Endothelial cell of umbilical vein (primary cell): ENCODE results near the gene CACNB1. TPM values are rescaled to one million over a fixed set of nuclear protein-coding genes. Genes with fewer than 3 reads are reported as not detected.

Experiments used
- BruUV-seq: library from RNA; stranded (reverse); fragments of 400-500 nt; replicated peaks from 2 replicates; lab custom pipeline; 2021; lab: Mats Ljungman, UMichigan
- CTCF ChIA-PET: fragments of 300-600, 350-600 bp; sonication (Branson Sonifier 250); formaldehyde crosslinking; loops from one replicate; lab custom pipeline; 2021; ENCODE audit warnings: antibody characterized with exemption, inconsistent platforms; lab: Charles Lee
- POLR2A ChIA-PET: fragments of 300-600, 350-600 bp; sonication (Branson Sonifier 250); formaldehyde crosslinking; loops from one replicate; lab custom pipeline; 2021; ENCODE audit warnings: antibody characterized with exemption, inconsistent platforms; lab: Charles Lee
- DNase-seq: peaks from one replicate; pipeline ENCODE4 v3.0.0-alpha.2; 2011; ENCODE audit warnings: low read depth, low spot score
- FAIRE-seq: peaks from 2 replicates; lab custom pipeline; 2011; peaks lifted over from hg19 to GRCh38; lab: Jason Lieb, UNC
- H2AFZ ChIP-seq: 2 replicates; pipeline ENCODE4 v1.6.0; 2012; ENCODE audit warnings: low read depth, low read length, control low read depth, inconsistent platforms
- H3K27ac ChIP-seq: 2 replicates; pipeline ENCODE4 v1.5.1; 2011; ENCODE audit warnings: low read depth, mild to moderate bottlenecking, control low read depth, low read length, moderate library complexity; ENCODE audit not compliant: insufficient read depth
- H3K27me3 ChIP-seq, 2 experiments: 2 replicates each; pipeline versions ENCODE4 v1.6.0 to v1.6.1; 2011; ENCODE audit warnings: low read length in 2 of 2, mixed read lengths in 1 of 2; ENCODE audit not compliant: control insufficient read depth in 2 of 2, insufficient read depth in 2 of 2
- H3K36me3 ChIP-seq, 2 experiments: 2 replicates in 1 of 2; 3 replicates in 1 of 2; pipeline ENCODE4 v1.5.1; 2011; ENCODE audit warnings: low read length in 2 of 2, mild to moderate bottlenecking in 1 of 2, moderate library complexity in 1 of 2; ENCODE audit not compliant: control insufficient read depth in 2 of 2, insufficient read depth in 2 of 2; ENCODE audit errors: extremely low read depth in 1 of 2
- H3K4me1 ChIP-seq: 3 replicates; pipeline ENCODE4 v1.5.1; 2011; ENCODE audit warnings: mild to moderate bottlenecking, low read length; ENCODE audit not compliant: control insufficient read depth, insufficient read depth; ENCODE audit errors: extremely low read depth
- H3K4me2 ChIP-seq: 2 replicates; pipeline ENCODE4 v1.6.1; 2011; ENCODE audit warnings: low read length, control low read depth, mixed read lengths; ENCODE audit not compliant: insufficient read depth
- H3K4me3 ChIP-seq, 3 experiments: fragments of 200-600 bp in 1 of 3; sonication (generic), shearing (Covaris generic) in 1 of 3; replicated peaks in 1 of 3; 2 replicates each; pipeline ENCODE4 v1.5.1; 2011 to 2016; ENCODE audit warnings: control low read depth in 3 of 3, low read length in 3 of 3, mild to moderate bottlenecking in 2 of 3, inconsistent platforms in 1 of 3, low read depth in 1 of 3, moderate library complexity in 1 of 3; ENCODE audit not compliant: insufficient read depth in 1 of 3
- H3K79me2 ChIP-seq: 2 replicates; pipeline ENCODE4 v1.6.0; 2012; ENCODE audit warnings: low read length, inconsistent platforms; ENCODE audit not compliant: control insufficient read depth, insufficient read depth
- H3K9ac ChIP-seq: replicated peaks from 2 replicates; pipeline ENCODE3; 2011; ENCODE audit warnings: low read length, control low read depth; ENCODE audit not compliant: insufficient read depth; ENCODE audit errors: extremely low read depth
- H3K9me1 ChIP-seq: replicated peaks from 3 replicates; pipeline ENCODE4 v1.6.0; 2011; ENCODE audit warnings: mild to moderate bottlenecking, low read length; ENCODE audit not compliant: control insufficient read depth, insufficient read depth; ENCODE audit errors: extremely low read depth
- H3K9me3 ChIP-seq: replicated peaks from 2 replicates; pipeline ENCODE4 v1.5.1; 2012; ENCODE audit warnings: low read length, inconsistent platforms; ENCODE audit not compliant: control insufficient read depth, insufficient read depth
- H4K20me1 ChIP-seq: replicated peaks from 2 replicates; pipeline ENCODE3; 2011; ENCODE audit warnings: mild to moderate bottlenecking, low read length; ENCODE audit not compliant: control insufficient read depth, insufficient read depth; ENCODE audit errors: extremely low read depth
- CTCF ChIP-seq, 2 donors: IDR thresholded peaks; 1 replicate in 1 of 2; 2 replicates in 1 of 2; pipeline ENCODE4 v1.5.1; 2011; ENCODE audit warnings: low read length in 2 of 2, mild to moderate bottlenecking in 2 of 2, moderate library complexity in 2 of 2, control low read depth in 1 of 2, inconsistent platforms in 1 of 2, low read depth in 1 of 2; ENCODE audit not compliant: insufficient read depth in 1 of 2; ENCODE audit errors: extremely low read depth in 1 of 2
- GATA2 ChIP-seq: IDR thresholded peaks from 2 replicates; pipeline ENCODE4 v1.7.0; 2011; ENCODE audit warnings: low read depth, mild to moderate bottlenecking, moderate library complexity, mixed read lengths, low read length; ENCODE audit not compliant: insufficient read length, insufficient read depth
- MYC ChIP-seq: IDR thresholded peaks from one replicate; pipeline ENCODE4 v1.6.1; 2011; ENCODE audit warnings: mild to moderate bottlenecking, low read depth, low read length
- POLR2A ChIP-seq: IDR thresholded peaks from 2 replicates; pipeline ENCODE4 v1.6.1; 2012; ENCODE audit warnings: low read depth, mild to moderate bottlenecking, control low read depth, low read length
- POLR2AphosphoS5 ChIP-seq: IDR thresholded peaks from 2 replicates; pipeline ENCODE4 v1.6.1; 2012; ENCODE audit warnings: low read depth, mild to moderate bottlenecking, control low read depth, low read length, moderate library complexity; ENCODE audit not compliant: insufficient read depth
- dilution Hi-C: fragments of 300-500 bp; cut with MboI; formaldehyde crosslinking; loops from one replicate; pipeline ENCODE4 v1.15.0; 2019; ENCODE audit warnings: low sequenced_read_pairs; ENCODE audit not compliant: extremely low pct_ligation_motif_present
- intact Hi-C: fragments of 100-400 bp; cut with micrococcal nuclease; formaldehyde crosslinking; loops from one replicate; pipeline ENCODE4 v1.10.0; 2022
- polyA plus RNA-seq, 4 experiments: library from polyadenylated mRNA; depleted of rRNA in 3 of 4; stranded (reverse) in 3 of 4; unstranded in 1 of 4; fragments of >200 nt; gene quantifications; 2 replicates each; pipeline versions ENCODE4 v1.2.1 to v1.2.3, GENCODE V29; 2011 to 2012; ENCODE audit warnings: missing spikeins in 1 of 4
- total RNA-seq: library from RNA; stranded (reverse); gene quantifications from 2 replicates; pipeline ENCODE4 v1.2.3, GENCODE V29; 2021
- TF ChIP-seq, protein P1 (sequence below): IDR thresholded peaks from 2 replicates; pipeline ENCODE4 v1.6.1; 2011; ENCODE audit not compliant: insufficient read depth, insufficient read length

Gene CACNB1
- total and polyA plus RNA-seq, 2 donors (not counting 3 experiments of a cell fraction or from before 2014, with no cell fraction given), result 4.7 to 12.3 TPM

DNA sequence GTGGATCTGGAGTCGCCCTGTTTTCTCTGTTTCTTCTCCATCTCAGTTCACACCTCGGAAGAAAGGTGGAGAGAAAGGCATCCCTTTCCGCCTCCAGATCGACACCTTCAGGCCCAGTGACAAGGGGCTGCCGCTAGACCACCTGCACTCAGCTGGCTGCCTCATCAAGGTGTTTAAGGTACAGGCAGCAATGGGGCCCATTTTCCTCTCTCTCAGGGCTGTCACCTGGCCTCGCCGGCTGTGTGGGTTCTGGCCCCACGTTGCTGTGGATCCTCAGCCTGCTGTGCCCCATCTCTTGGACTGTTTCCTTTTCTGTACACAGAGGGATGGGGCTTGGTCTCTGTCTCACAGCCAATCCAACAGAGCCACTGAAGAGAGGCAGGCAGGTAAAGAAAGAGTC is 45.7 kb upstream of the CACNB1 start:
- Histone ChIP-seq H3K36me3 (no peaks in the 10 kb centered on the region), H3K79me2 (no peaks in the 10 kb centered on the region), H2AFZ (no peak overlapping the region), H3K9me1 (no peaks in the 10 kb centered on the region), H3K4me1 (peaks cover 3% of the 10 kb centered on the region), H3K27ac (no peak overlapping the region), H3K9ac (no peak overlapping the region), H3K4me3 (no peak overlapping the region), H3K4me2 (no peak overlapping the region), H3K9me3 (no peaks in the 10 kb centered on the region), H3K27me3 (peaks cover 0 to 3% of the 10 kb centered on the region in 2 experiments), H4K20me1 (no peaks in the 10 kb centered on the region)
- ChIA-PET CTCF (interaction anchor here (0.7 to 12.5 kb wide), 13 partner anchors 7 to 372 kb away, joined by 3 to 420 read pairs (median 8); partner anchors contain the start of gene STAC2), POLR2A (no interaction called here)
- TF ChIP-seq GATA2 (no peak), POLR2A (no peak), MYC (no peak), CTCF (IDR thresholded peaks at IDR 0.05; ENCODE audit: extremely low read depth in 1 of 2, insufficient read depth in 1 of 2, low read depth in 1 of 2, low read length in 2 of 2) (no peak), POLR2AphosphoS5 (no peak)
- TF ChIP-seq, protein P1, sequence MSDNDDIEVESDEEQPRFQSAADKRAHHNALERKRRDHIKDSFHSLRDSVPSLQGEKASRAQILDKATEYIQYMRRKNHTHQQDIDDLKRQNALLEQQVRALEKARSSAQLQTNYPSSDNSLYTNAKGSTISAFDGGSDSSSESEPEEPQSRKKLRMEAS, result no peak
- dilution Hi-C loops (no loop called here), intact Hi-C loops (no loop called here)
- FAIRE-seq, result no peak
- no TSS peak for BruUV-seq
- no peak for DNase-seq
